Measurements from ENCODE around the gene MLLT10.

DNA sequence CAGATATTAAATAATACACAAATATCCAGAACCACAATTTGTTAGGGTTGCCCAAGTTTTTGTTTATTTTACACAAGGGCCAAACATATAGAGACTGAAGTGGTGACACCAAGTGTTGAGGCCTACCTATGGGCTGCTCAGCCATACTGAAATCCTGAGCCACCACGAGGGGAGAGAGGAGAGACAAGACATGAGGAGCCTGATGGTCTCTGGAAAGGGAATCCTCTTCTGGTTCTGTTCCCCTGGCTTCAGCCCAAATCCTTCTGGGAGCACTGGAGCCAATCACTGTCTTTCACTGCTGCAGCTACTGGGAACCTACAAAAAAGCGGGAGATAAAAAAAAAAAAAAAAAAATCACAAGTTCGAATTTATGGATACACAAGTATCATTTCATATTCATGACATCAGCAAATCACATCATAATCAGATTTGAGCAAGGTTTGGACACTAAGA is 10.4 kb upstream of the MLLT10 start:
- TF ChIP-seq CTCF (IDR thresholded peaks at IDR 0.05; ENCODE audit: poor library complexity), result no peak
- TF ChIP-seq EZH2 (IDR thresholded peaks at IDR 0.05; ENCODE audit: borderline replicate concordance), result no peak
- TF ChIP-seq EZH2phosphoT487 (IDR thresholded peaks at IDR 0.05; ENCODE audit: low read depth, severe bottlenecking, unreplicated experiment), result no peak

All from hepatocyte (in vitro differentiated cells).